ENCODE results near the gene CDH13.

The CDH13 gene

GRCh38 chr16:83743241-83743640, 1116.5 kb downstream of the CDH13 start:
- DNase-seq, result no peak

GRCh38 chr16:83743720-83744119, 1117.0 kb downstream of the CDH13 start:
- no peak for DNase-seq

GRCh38 chr16:83744441-83744981, 1117.7 kb downstream of the CDH13 start:
- peak; percentile 95 to 97 (median 95) for DNase-seq

- DNase-seq, result no peak
Observed at GRCh38 chr16:83746611-83747010, 1119.8 kb downstream of the CDH13 start.

DNA sequence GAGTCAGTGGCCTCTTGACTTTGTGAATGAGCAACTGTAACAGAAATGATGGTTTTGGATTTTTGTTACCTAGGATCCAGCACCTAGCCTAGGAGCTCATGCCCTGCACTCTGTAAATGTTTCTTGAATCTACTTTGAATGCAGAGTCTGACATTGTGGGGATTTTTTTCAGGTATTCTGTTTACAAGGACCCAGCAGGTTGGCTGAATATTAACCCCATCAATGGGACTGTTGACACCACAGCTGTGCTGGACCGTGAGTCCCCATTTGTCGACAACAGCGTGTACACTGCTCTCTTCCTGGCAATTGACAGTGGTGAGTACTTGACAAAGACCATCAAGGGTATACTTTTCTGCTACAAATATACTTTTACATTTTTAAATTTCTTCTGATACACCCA, 1121.2 kb downstream of the CDH13 start:
- no peak for DNase-seq

GRCh38 chr16:83755391-83755790, 1128.6 kb downstream of the CDH13 start:
- DNase-seq, result no peak

DNA sequence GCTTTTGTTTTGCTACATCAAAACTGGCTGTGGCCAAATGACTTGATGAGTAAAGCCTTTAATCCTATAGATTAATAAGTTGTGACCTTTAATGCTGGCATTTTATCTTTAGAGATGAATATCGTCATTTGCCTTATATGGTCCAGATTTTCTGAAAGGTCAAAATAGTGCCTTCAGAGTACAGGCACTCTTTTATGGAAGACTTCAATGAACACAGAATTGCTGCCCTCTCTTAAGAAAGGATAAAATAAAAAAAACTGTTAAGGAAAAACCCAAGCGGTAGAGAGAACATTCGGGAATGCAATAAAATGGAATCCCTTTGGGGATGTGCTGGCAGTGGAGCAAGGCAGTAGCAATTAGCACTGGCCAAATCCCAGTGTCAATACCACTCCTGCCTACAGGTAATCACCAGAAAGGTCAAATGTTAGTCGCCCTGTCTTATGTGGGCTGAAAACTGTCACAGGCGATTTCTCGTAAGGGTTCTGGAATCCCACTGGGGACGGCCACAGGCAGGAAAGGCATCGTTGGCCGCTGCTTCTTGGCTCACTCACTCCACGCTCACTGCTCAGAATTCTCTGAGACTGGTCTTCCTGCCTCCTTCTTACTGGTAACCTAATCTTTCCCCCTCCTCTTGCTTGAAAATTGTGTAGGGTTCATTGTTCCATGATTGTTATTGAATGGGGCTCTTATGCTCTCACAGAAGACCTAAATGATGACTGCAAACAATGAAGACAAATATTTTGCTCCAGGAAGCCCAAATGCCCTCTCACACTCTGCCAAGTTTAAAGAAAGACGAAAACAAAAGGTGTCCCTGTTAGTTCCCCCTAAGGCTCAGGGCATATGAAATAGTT, 1135.6 kb downstream of the CDH13 start:
- DNase-seq, result no peak

- DNase-seq, result no peak
Observed at GRCh38 chr16:83762992-83763358, 1136.2 kb downstream of the CDH13 start.

GRCh38 chr16:83768986-83769385, 1142.2 kb downstream of the CDH13 start:
- peak; percentile 41 to 60 (median 50) for DNase-seq

DNA sequence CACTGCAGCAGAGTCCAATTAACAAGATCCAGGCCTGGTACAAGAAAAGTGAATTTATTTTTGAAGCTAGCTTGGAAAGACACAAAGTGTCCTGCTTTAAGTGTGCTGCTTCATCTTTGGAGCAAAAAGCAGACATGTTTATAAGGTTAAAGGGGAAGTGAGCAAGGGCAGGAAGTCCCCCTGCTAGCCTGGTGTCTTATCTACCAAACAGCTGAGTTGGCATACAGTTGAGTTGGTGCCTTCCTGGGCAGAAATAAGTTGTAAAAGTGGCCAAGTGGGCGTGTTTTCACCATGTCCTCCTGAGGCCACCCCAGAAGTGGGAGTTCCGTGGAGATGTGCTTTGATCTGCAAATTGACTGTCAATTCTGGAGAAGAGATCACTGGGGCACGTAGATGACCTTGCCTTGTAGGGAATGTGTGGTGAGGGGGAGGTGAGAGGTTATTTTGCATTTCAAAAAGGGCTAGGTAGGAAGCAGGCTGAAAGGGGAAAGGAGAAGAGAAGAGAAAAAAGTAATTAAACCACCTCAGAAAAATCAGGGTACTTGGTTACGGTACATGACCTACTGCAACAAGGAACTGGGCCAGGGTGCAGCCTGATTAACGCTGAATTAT, 1142.7 kb downstream of the CDH13 start:
- peak; percentile 18 to 69 (median 63) for DNase-seq

DNA sequence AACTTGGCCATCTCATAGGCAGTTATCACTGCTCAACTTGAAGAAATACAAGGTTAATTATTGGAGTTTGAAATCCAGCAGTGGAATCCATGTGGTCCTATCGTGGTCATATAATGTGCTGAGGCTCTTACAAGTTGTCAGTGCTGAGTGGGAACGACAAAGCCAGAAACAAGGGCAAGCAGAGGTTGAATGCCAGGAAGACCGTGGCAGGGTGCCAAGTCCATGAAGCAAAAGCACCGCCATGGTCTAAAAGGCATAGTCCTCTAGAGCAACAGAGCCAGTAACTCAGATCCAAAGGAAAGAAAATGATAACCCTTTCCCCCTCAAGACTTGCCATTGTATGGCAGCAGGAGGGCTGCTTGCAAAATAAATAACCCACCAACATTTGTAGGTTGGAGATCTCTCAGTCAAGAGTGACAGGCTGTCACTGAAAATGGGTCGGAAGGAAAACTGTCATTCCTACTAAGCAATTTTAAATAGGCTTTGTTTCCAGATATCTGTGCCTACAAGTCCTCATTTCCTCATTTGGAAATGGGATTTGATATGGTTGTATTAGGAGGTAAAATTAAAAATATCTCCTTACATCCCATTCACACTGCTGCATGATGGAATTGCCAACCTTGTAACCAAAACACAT, 1144.7 kb downstream of the CDH13 start:
- no peak for DNase-seq

GRCh38 chr16:83772806-83773205, 1146.0 kb downstream of the CDH13 start:
- no peak for DNase-seq

GRCh38 chr16:83774066-83774465, 1147.3 kb downstream of the CDH13 start:
- DNase-seq, result peak; percentile 66 to 78 (median 71)

DNA sequence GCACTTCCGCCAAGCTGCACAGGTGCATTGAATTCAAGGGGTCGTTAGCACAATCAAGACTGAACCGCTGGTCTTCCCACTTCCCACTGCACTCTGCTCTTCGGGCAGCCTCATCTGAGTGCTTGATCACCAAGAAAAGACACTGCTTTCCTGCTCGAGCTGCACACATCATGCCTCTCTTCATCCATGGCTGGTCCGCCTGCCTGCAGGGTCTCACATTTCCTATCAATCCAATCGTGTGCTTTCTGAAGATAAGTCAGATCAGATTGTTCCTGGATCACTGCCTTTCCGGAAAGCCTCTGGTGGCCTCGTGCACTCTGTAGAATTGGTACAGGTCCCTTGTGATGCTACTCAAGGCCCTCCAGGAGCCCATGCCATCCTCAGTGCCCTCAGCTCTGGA, 1150.2 kb downstream of the CDH13 start:
- no peak for DNase-seq

DNA sequence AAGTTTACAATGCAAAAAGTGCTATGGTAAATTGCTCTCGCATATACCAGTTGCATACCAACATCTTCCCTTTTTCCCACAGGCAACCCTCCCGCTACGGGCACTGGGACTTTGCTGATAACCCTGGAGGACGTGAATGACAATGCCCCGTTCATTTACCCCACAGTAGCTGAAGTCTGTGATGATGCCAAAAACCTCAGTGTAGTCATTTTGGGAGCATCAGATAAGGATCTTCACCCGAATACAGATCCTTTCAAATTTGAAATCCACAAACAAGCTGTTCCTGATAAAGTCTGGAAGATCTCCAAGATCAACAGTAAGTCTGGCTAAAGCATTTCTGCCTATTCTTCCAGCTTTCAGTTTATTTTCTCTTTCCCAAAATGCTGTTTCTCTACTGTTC, 1153.1 kb downstream of the CDH13 start:
- DNase-seq, result no peak

GRCh38 chr16:83785455-83785854, 1158.7 kb downstream of the CDH13 start:
- no peak for DNase-seq

GRCh38 chr16:83789642-83790401, 1163.1 kb downstream of the CDH13 start:
- DNase-seq, result no peak

DNA sequence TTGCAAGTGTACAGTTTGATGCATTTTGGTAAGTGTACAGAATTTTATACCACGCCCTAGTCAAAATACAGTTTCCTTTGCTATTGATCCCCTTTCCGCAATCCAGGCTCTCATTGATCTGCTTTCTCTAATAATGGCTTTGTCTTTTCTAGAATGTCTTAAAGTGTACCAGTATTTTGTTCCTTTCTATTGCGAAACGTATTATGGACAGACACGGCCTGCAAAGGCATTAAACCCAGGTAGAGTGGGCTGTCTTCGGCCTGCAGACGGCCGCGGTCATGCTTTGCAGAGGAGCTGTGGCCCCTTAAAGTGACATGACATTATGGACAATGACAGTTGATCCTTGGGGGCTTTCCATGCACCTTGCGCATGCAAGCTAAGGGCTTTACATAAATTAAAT, 1165.1 kb downstream of the CDH13 start:
- no peak for DNase-seq

- no peak for DNase-seq
Observed at GRCh38 chr16:83792391-83792790, 1165.6 kb downstream of the CDH13 start.

GRCh38 chr16:83793179-83793578, 1166.4 kb downstream of the CDH13 start:
- no peak for DNase-seq

DNA sequence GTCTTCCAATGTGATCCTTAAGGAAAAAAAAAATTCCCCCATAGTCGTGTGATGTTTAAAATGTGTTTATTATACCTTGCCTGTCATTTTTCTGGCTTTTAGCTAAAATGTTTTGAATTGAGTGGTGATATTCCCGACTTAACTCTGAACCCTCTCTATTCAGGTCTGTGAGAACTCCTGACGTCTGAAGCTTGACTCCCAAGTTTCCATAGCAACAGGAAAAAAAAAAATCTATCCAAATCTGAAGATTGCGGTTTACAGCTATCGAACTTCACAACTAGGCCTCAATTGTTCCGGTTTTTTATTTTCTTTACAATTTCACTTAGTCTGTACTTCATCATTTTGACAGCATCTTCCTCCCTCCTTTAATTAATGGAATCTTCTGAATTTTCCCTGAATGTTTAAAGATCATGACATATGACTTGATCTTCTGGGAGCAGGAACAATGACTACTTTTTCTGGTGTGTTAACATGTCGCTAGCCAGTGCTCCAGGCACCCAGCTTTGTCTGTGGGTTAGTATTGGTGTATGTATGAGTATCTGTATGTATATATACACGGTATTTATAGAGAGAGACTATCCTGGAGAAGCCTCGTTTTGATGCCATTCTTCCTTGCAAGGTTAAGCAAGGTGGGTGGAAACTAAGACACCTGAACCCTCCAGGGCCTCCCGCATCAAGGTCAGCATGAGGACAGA, 1168.2 kb downstream of the CDH13 start:
- DNase-seq, result no peak

- DNase-seq, result no peak
Observed at GRCh38 chr16:83797013-83797412, 1170.2 kb downstream of the CDH13 start.

All from suppressor macrophage treated with lipopolysaccharide for 1 hour (primary cell).